Neural cell (in vitro differentiated cells): Measurements from ENCODE around the gene RRBP1. TPM values are rescaled to one million over a fixed set of nuclear protein-coding genes. Genes with fewer than 3 reads are reported as not detected.

Source experiments
- H2AFZ ChIP-seq: fragments of 200-600, 300-800 bp; sonication (generic), shearing (Covaris generic); 2 replicates; pipeline ENCODE4 v1.6.0; 2014; ENCODE audit warnings: low read depth, mild to moderate bottlenecking, antibody characterized with exemption, low read length, moderate library complexity
- H3F3A ChIP-seq: fragments of 200-600 bp; shearing (Covaris generic); 2 replicates; pipeline ENCODE4 v1.6.1; 2016; ENCODE audit warnings: mild to moderate bottlenecking, moderate library complexity, mixed read lengths, antibody characterized with exemption, low read length; ENCODE audit not compliant: insufficient read depth, poor library complexity, severe bottlenecking
- H3K27ac ChIP-seq: fragments of 200-600, 300-800 bp; sonication (generic), shearing (Covaris generic); 2 replicates; pipeline ENCODE4 v1.5.1; 2014; ENCODE audit warnings: mild to moderate bottlenecking, low read length, moderate library complexity
- H3K27me3 ChIP-seq: fragments of 300-800, 200-600 bp; sonication (generic), shearing (Covaris generic); 2 replicates; pipeline ENCODE4 v1.6.0; 2014; ENCODE audit warnings: mild to moderate bottlenecking, low read depth, low read length, moderate library complexity; ENCODE audit not compliant: insufficient read depth
- H3K36me3 ChIP-seq: fragments of 300-800, 200-600 bp; sonication (generic), shearing (Covaris generic); 2 replicates; pipeline ENCODE4 v1.5.1; 2014; ENCODE audit warnings: mild to moderate bottlenecking, antibody characterized with exemption, low read length, moderate library complexity; ENCODE audit not compliant: insufficient read depth
- H3K4me2 ChIP-seq: fragments of 300-800, 200-600 bp; sonication (generic), shearing (Covaris generic); 2 replicates; pipeline ENCODE4 v1.6.0; 2014; ENCODE audit warnings: mild to moderate bottlenecking, low read length
- H3K4me3 ChIP-seq: fragments of 300-800, 200-600 bp; sonication (generic), shearing (Covaris generic); 2 replicates; pipeline ENCODE4 v1.5.1; 2014; ENCODE audit warnings: mild to moderate bottlenecking, low read length, moderate library complexity
- H3K79me2 ChIP-seq: fragments of 200-600 bp; shearing (Covaris generic); replicated peaks from 2 replicates; pipeline ENCODE4 v1.6.0; 2014; ENCODE audit warnings: mild to moderate bottlenecking, low read length, moderate library complexity; ENCODE audit not compliant: insufficient read depth
- H3K9ac ChIP-seq: fragments of 300-800, 200-600 bp; sonication (generic), shearing (Covaris generic); 2 replicates; pipeline ENCODE4 v1.6.1; 2016; ENCODE audit warnings: mild to moderate bottlenecking, low read length, mixed read lengths
- H3K9me2 ChIP-seq: fragments of 200-600 bp; shearing (Covaris generic); 2 replicates; pipeline ENCODE4 v1.6.1; 2016; ENCODE audit warnings: mild to moderate bottlenecking, low read length, mixed read lengths; ENCODE audit not compliant: insufficient read depth
- H3K9me3 ChIP-seq: fragments of 200-600, 300-800 bp; sonication (generic), shearing (Covaris generic); 2 replicates; pipeline ENCODE4 v1.6.1; 2016; ENCODE audit warnings: mild to moderate bottlenecking, mixed run types, low read length, moderate library complexity, mixed read lengths
- H4K20me1 ChIP-seq: fragments of 200-600 bp; shearing (Covaris generic); 2 replicates; pipeline ENCODE4 v1.6.1; 2016; ENCODE audit warnings: mild to moderate bottlenecking, mixed run types; ENCODE audit not compliant: insufficient read depth
- CTCF ChIP-seq: fragments of 450-650 bp; IDR thresholded peaks from 2 replicates; pipeline ENCODE4 v1.5.1; 2014; ENCODE audit warnings: antibody characterized with exemption, mild to moderate bottlenecking, moderate library complexity; ENCODE audit not compliant: poor library complexity, severe bottlenecking
- EP300 ChIP-seq: fragments of 450-650 bp; conservative IDR thresholded peaks from 2 replicates; pipeline ENCODE4 v1.6.1; 2014; ENCODE audit warnings: antibody characterized with exemption, mild to moderate bottlenecking, moderate library complexity; ENCODE audit not compliant: poor library complexity, severe bottlenecking
- EZH2 ChIP-seq: fragments of 200-600, 300-800 bp; shearing (Covaris generic), sonication (generic); IDR thresholded peaks from 2 replicates; pipeline ENCODE4 v1.6.1; 2014; ENCODE audit warnings: antibody characterized with exemption, low read length, borderline replicate concordance, mild to moderate bottlenecking; ENCODE audit not compliant: insufficient read depth, poor library complexity, severe bottlenecking
- MXI1 ChIP-seq: fragments of 450-650 bp; conservative IDR thresholded peaks from 2 replicates; pipeline ENCODE4 v1.6.1; 2014; ENCODE audit warnings: antibody characterized with exemption, mild to moderate bottlenecking; ENCODE audit not compliant: poor library complexity, severe bottlenecking
- POLR2AphosphoS5 ChIP-seq: IDR thresholded peaks from 2 replicates; pipeline ENCODE4 v1.6.1; 2012
- RAD21 ChIP-seq: fragments of 450-650 bp; conservative IDR thresholded peaks from 2 replicates; pipeline ENCODE4 v1.6.1; 2014; ENCODE audit warnings: antibody characterized with exemption, mild to moderate bottlenecking, moderate library complexity
- SMC3 ChIP-seq: fragments of 450-650 bp; conservative IDR thresholded peaks from 2 replicates; pipeline ENCODE4 v1.6.1; 2014; ENCODE audit warnings: antibody characterized with exemption, mild to moderate bottlenecking, moderate library complexity; ENCODE audit not compliant: poor library complexity
- TAF1 ChIP-seq: IDR thresholded peaks from 2 replicates; pipeline ENCODE4 v1.6.1; 2012; ENCODE audit warnings: low read depth
- polyA plus RNA-seq: library from polyadenylated mRNA; depleted of rRNA; stranded (reverse); fragments of >200 nt; gene quantifications from 2 replicates; pipeline ENCODE4 v1.2.3, GENCODE V29; 2014
- TF ChIP-seq, protein P1 (sequence below): IDR thresholded peaks from 2 replicates; pipeline ENCODE4 v1.6.1; 2012; ENCODE audit warnings: borderline replicate concordance

Gene RRBP1
- polyA plus RNA-seq, 1 donor from 2014 or later, result 2.2 TPM

- H3K9ac ChIP-seq, result no peak overlapping the region
- no peak overlapping the region for H3K27ac ChIP-seq
- TF ChIP-seq MXI1, result no peak
- no peak for TF ChIP-seq CTCF
- TF ChIP-seq POLR2AphosphoS5, result no peak
- no peak for TF ChIP-seq EP300
- TF ChIP-seq EZH2, result no peak
- no peak for TF ChIP-seq TAF1
- no peak for TF ChIP-seq RAD21
- no peak for TF ChIP-seq SMC3
- TF ChIP-seq, protein P1, sequence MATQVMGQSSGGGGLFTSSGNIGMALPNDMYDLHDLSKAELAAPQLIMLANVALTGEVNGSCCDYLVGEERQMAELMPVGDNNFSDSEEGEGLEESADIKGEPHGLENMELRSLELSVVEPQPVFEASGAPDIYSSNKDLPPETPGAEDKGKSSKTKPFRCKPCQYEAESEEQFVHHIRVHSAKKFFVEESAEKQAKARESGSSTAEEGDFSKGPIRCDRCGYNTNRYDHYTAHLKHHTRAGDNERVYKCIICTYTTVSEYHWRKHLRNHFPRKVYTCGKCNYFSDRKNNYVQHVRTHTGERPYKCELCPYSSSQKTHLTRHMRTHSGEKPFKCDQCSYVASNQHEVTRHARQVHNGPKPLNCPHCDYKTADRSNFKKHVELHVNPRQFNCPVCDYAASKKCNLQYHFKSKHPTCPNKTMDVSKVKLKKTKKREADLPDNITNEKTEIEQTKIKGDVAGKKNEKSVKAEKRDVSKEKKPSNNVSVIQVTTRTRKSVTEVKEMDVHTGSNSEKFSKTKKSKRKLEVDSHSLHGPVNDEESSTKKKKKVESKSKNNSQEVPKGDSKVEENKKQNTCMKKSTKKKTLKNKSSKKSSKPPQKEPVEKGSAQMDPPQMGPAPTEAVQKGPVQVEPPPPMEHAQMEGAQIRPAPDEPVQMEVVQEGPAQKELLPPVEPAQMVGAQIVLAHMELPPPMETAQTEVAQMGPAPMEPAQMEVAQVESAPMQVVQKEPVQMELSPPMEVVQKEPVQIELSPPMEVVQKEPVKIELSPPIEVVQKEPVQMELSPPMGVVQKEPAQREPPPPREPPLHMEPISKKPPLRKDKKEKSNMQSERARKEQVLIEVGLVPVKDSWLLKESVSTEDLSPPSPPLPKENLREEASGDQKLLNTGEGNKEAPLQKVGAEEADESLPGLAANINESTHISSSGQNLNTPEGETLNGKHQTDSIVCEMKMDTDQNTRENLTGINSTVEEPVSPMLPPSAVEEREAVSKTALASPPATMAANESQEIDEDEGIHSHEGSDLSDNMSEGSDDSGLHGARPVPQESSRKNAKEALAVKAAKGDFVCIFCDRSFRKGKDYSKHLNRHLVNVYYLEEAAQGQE, result no peak
- no peaks in the 10 kb centered on the region for H3K27me3 ChIP-seq
- no peaks in the 10 kb centered on the region for H3K79me2 ChIP-seq
- no peaks in the 10 kb centered on the region for H3K36me3 ChIP-seq
- no peaks in the 10 kb centered on the region for H3K9me3 ChIP-seq
- H3K4me2 ChIP-seq, result no peak overlapping the region
- no peak overlapping the region for H3K4me3 ChIP-seq
- no peak overlapping the region for H2AFZ ChIP-seq
- H4K20me1 ChIP-seq, result no peaks in the 10 kb centered on the region
- no peaks in the 10 kb centered on the region for H3K9me2 ChIP-seq
- H3F3A ChIP-seq, result no peaks in the 10 kb centered on the region
Measured at GRCh38 chr20:17675519-17676377, 6.3 kb downstream of the RRBP1 start.

DNA sequence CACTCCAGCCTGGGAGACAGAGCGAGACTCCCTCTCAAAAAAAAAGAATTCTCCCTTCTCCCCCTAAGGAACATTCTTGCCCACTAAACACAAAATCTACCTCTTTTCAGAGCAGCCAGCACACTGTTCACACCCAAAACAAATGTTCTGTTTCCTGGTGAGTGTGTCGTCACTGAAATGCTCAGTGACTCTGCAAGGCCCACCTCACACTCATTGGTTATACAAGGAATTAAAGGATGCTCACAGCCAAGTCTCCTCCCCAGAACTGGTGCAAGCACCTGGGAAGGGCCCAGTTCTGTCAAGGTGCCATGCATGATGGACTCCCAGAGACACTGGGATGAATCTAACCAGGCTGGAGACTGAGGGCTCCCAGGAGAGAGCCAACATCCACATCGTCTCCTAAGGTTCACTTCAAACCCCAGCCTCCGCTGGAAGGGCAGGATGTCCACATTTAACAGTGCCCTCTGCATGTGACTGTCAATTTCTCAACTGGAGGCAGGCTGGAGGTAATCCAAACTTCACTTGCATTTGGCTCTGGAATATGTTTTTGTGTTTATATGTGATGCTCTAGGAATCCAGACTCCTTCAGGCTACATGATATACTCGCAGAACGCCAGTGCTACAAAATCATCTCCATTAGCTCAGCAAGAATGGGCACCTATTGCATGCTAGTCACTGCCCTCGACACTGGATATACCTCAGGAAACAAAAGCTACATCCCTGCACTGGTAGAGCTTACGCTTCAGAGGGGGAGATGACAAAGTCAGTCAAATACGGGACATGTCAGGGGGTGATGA, 7.1 kb downstream of the RRBP1 start:
- no peak overlapping the region for H3K27ac ChIP-seq

More for the DNA sequence above, 7.1 kb downstream of the RRBP1 start:
- Histone ChIP-seq H3K36me3 (no peaks in the 10 kb centered on the region), H3F3A (no peaks in the 10 kb centered on the region), H4K20me1 (no peaks in the 10 kb centered on the region), H3K9me3 (no peaks in the 10 kb centered on the region), H2AFZ (no peak overlapping the region), H3K9me2 (no peaks in the 10 kb centered on the region), H3K4me2 (no peak overlapping the region), H3K79me2 (no peaks in the 10 kb centered on the region), H3K4me3 (no peak overlapping the region), H3K27me3 (no peaks in the 10 kb centered on the region), H3K9ac (no peak overlapping the region)
- TF ChIP-seq SMC3, result no peak
- no peak for TF ChIP-seq TAF1
- TF ChIP-seq RAD21, result no peak
- TF ChIP-seq EZH2, result no peak
- TF ChIP-seq MXI1, result no peak
